ENCODE measurements around the gene FBXW8. TPM values are rescaled to one million over a fixed set of nuclear protein-coding genes. Genes with fewer than 3 reads are reported as not detected.

Gene FBXW8
- total and polyA plus RNA-seq, 2 donors (not counting 1 experiment from before 2014, with no cell fraction given), result 12.1 to 23.5 TPM

DNA sequence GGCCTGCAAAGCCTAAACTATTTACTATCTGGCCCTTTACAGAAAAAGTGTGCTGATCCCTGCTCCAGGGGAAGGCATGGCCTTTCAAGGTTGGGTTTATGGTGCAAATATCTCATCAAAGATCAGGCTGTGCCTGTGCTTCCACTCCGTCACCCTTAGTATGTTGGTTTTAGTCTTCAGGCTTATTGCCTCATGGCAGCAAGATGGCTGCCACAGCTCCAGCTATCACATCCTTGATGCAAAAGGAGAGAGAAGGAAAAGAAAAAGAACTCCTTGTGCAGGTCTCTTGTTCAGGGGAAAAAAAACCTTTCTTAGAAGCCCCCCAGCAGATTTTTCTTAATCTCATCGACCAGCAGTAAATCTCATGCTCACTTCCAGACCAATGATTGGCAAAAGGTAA is 20.4 kb upstream of the FBXW8 start:
- DNase-seq (no peak), ATAC-seq (ENCODE audit: low read depth) (no peak)
- intact Hi-C loops (cut with micrococcal nuclease), result no loop called here
- ChIA-PET POLR2A (no interaction called here), CTCF (interaction anchor here (1.2 kb wide), 1 partner anchor 18 kb away, joined by 3 read pairs; no protein-coding TSS in a partner anchor)
- H4K20me1 ChIP-seq (ENCODE audit: control insufficient read depth, insufficient read depth, low read length, poor library complexity, severe bottlenecking), result no peaks in the 10 kb centered on the region
- WGBS (ENCODE audit: insufficient coverage), result 100% methylated on average over 1 of the region's 2 CpGs
- no peak for TF ChIP-seq CTCF (IDR thresholded peaks at IDR 0.05)
- TF ChIP-seq EZH2 (IDR thresholded peaks at IDR 0.05; ENCODE audit: borderline replicate concordance, insufficient read depth, low read depth, low read length, poor library complexity, severe bottlenecking), result no peak
- H2AFZ ChIP-seq (ENCODE audit: insufficient read depth, low read depth, low read length, poor library complexity, severe bottlenecking), result no peak overlapping the region
- peaks cover 5% of the 10 kb centered on the region for H3K4me1 Mint-ChIP-seq
- H3K79me2 ChIP-seq (ENCODE audit: control insufficient read depth, insufficient read depth, low read length), result no peaks in the 10 kb centered on the region
- no peak overlapping the region for H3K27ac Mint-ChIP-seq
- H3K27me3 ChIP-seq (replicated peaks in 1 of 4; ENCODE audit: control extremely low read depth in 1 of 4, control insufficient read depth in 3 of 4, insufficient read depth in 4 of 4, low read length in 3 of 4), result peaks cover 0 to 4% (median 0%) of the 10 kb centered on the region in 4 experiments
- no peak overlapping the region for H3K4me2 ChIP-seq (replicated peaks; ENCODE audit: low read depth, low read length, poor library complexity, severe bottlenecking)
- H3K9me3 ChIP-seq (ENCODE audit: control extremely low read depth in 1 of 3, control insufficient read depth in 2 of 3, insufficient read depth in 1 of 3, low read length in 2 of 3), result peaks cover 0 to 6% (median 4%) of the 10 kb centered on the region in 3 donors
- H3K4me3 Mint-ChIP-seq, result no peak overlapping the region
- H3K4me1 ChIP-seq (ENCODE audit: control insufficient read depth in 2 of 2, insufficient read depth in 2 of 2, low read length in 2 of 2), result peaks cover 3 to 9% of the 10 kb centered on the region in 2 donors
- H3K9ac ChIP-seq (ENCODE audit: low read length), result no peak overlapping the region
- H3K36me3 ChIP-seq (replicated peaks in 1 of 2; ENCODE audit: control extremely low read depth in 1 of 2, control insufficient read depth in 1 of 2, extremely low read depth in 1 of 2, insufficient read depth in 2 of 2, low read length in 1 of 2), result no peaks in the 10 kb centered on the region
- H3K4me3 ChIP-seq (ENCODE audit: control extremely low read depth in 1 of 5, extremely low read depth in 1 of 5, insufficient read depth in 1 of 5, low read depth in 2 of 5, low read length in 4 of 5), result no peak overlapping the region
- peaks cover 9% of the 10 kb centered on the region for H3K27me3 Mint-ChIP-seq
- H3K27ac ChIP-seq (ENCODE audit: low read length in 2 of 2), result no peak overlapping the region
- peaks cover 2% of the 10 kb centered on the region for H3K9me3 Mint-ChIP-seq (ENCODE audit: insufficient read depth)

GRCh38 chr12:116891019-116891418 is 19.7 kb upstream of the FBXW8 start:
- Histone ChIP-seq H3K79me2 (ENCODE audit: control insufficient read depth, insufficient read depth, low read length) (no peaks in the 10 kb centered on the region), H3K27ac (ENCODE audit: low read length in 2 of 2) (no peak overlapping the region), H4K20me1 (ENCODE audit: control insufficient read depth, insufficient read depth, low read length, poor library complexity, severe bottlenecking) (no peaks in the 10 kb centered on the region), H3K4me1 (ENCODE audit: control insufficient read depth in 2 of 2, insufficient read depth in 2 of 2, low read length in 2 of 2) (peaks cover 0 to 2% of the 10 kb centered on the region in 2 donors), H3K36me3 (replicated peaks in 1 of 2; ENCODE audit: control extremely low read depth in 1 of 2, control insufficient read depth in 1 of 2, extremely low read depth in 1 of 2, insufficient read depth in 2 of 2, low read length in 1 of 2) (no peaks in the 10 kb centered on the region), H3K9me3 (ENCODE audit: control extremely low read depth in 1 of 3, control insufficient read depth in 2 of 3, insufficient read depth in 1 of 3, low read length in 2 of 3) (peaks cover 0 to 6% (median 4%) of the 10 kb centered on the region in 3 donors), H3K27me3 (replicated peaks in 1 of 4; ENCODE audit: control extremely low read depth in 1 of 4, control insufficient read depth in 3 of 4, insufficient read depth in 4 of 4, low read length in 3 of 4) (peaks cover 0 to 4% (median 0%) of the 10 kb centered on the region in 4 experiments), H3K4me3 (ENCODE audit: control extremely low read depth in 1 of 5, extremely low read depth in 1 of 5, insufficient read depth in 1 of 5, low read depth in 2 of 5, low read length in 4 of 5) (no peak overlapping the region), H3K4me2 (replicated peaks; ENCODE audit: low read depth, low read length, poor library complexity, severe bottlenecking) (no peak overlapping the region), H3K9ac (ENCODE audit: low read length) (no peak overlapping the region), H2AFZ (ENCODE audit: insufficient read depth, low read depth, low read length, poor library complexity, severe bottlenecking) (no peak overlapping the region)
- ChIA-PET CTCF (interaction anchor here (0.9 to 1.2 kb wide), 2 partner anchors 17 to 270 kb away, joined by 3 read pairs; no protein-coding TSS in a partner anchor), POLR2A (no interaction called here)
- no peak for TF ChIP-seq CTCF (IDR thresholded peaks at IDR 0.05)
- no peak for TF ChIP-seq EZH2 (IDR thresholded peaks at IDR 0.05; ENCODE audit: borderline replicate concordance, insufficient read depth, low read depth, low read length, poor library complexity, severe bottlenecking)
- Mint-ChIP-seq H3K4me1 (peaks cover under 1% of the 10 kb centered on the region), H3K4me3 (no peak overlapping the region), H3K27me3 (peaks cover 13% of the 10 kb centered on the region), H3K9me3 (ENCODE audit: insufficient read depth) (peaks cover 2% of the 10 kb centered on the region), H3K27ac (no peak overlapping the region)
- no peak for DNase-seq
- ATAC-seq (ENCODE audit: low read depth), result no peak
- WGBS (ENCODE audit: insufficient coverage), result 90% methylated on average over 3 of the region's 3 CpGs
- intact Hi-C loops (cut with micrococcal nuclease), result no loop called here
